Keratinocyte (primary cell): ENCODE data around the gene DAB1.

ENCODE experiments used
- CTCF ChIP-seq, 3 experiments: IDR thresholded peaks in 1 of 3; conservative IDR thresholded peaks in 1 of 3; optimal IDR thresholded peaks in 1 of 3; 2 replicates in 2 of 3; 3 replicates in 1 of 3; pipeline versions ENCODE3 to v1.5.1; 2011; ENCODE audit warnings: low read length in 3 of 3, mild to moderate bottlenecking in 3 of 3, moderate library complexity in 2 of 3, control low read depth in 1 of 3, inconsistent platforms in 1 of 3; ENCODE audit not compliant: insufficient read depth in 2 of 3; ENCODE audit errors: extremely low read depth in 1 of 3
- EZH2 ChIP-seq: IDR thresholded peaks from one replicate; pipeline ENCODE4 v1.6.1; 2012; ENCODE audit warnings: inconsistent platforms, mild to moderate bottlenecking, low read length, moderate library complexity

GRCh38 chr1:57109247-57109646 lies 314.6 kb downstream of the DAB1 start:
- TF ChIP-seq CTCF (optimal IDR thresholded peaks at IDR 0.05 in 1 of 3, IDR thresholded peaks at IDR 0.05 in 1 of 3, conservative IDR thresholded peaks at IDR 0.05 in 1 of 3; ENCODE audit: extremely low read depth in 1 of 3, insufficient read depth in 2 of 3, low read length in 3 of 3) (no peak), EZH2 (no peak)
